Measurements from ENCODE around the gene MME.

Gene MME

GRCh38 chr3:155194973-155195957 lies 115.1 kb downstream of the MME start:
- Histone ChIP-seq H3K36me3 (replicated peaks) (no peaks in the 10 kb centered on the region), H3K27ac (no peak overlapping the region), H3K4me3 (ENCODE audit: low read depth, low read length) (no peak overlapping the region), H3K27me3 (replicated peaks) (no peaks in the 10 kb centered on the region)
- in situ Hi-C loops (cut with HindIII; ENCODE audit: low pct_ligation_motif_present, low sequenced_read_pairs), result no loop called here
- no peak for TF ChIP-seq CTCF (IDR thresholded peaks at IDR 0.05; ENCODE audit: low read depth, low read length, missing control alignments)
- DNase-seq, result no peak

GRCh38 chr3:155196131-155197021 lies 116.3 kb downstream of the MME start:
- Histone ChIP-seq H3K4me3 (ENCODE audit: low read depth, low read length) (no peak overlapping the region), H3K27ac (no peak overlapping the region), H3K36me3 (replicated peaks) (no peaks in the 10 kb centered on the region), H3K27me3 (replicated peaks) (no peaks in the 10 kb centered on the region)
- in situ Hi-C loops (cut with HindIII; ENCODE audit: low pct_ligation_motif_present, low sequenced_read_pairs), result no loop called here
- TF ChIP-seq CTCF (IDR thresholded peaks at IDR 0.05; ENCODE audit: low read depth, low read length, missing control alignments), result no peak
- DNase-seq, result no peak

- no peak overlapping the region for H3K27ac ChIP-seq
- in situ Hi-C loops (cut with HindIII; ENCODE audit: low pct_ligation_motif_present, low sequenced_read_pairs), result no loop called here
- H3K27me3 ChIP-seq (replicated peaks), result no peaks in the 10 kb centered on the region
- DNase-seq, result no peak
- no peak for TF ChIP-seq CTCF (IDR thresholded peaks at IDR 0.05; ENCODE audit: low read depth, low read length, missing control alignments)
- no peak overlapping the region for H3K4me3 ChIP-seq (ENCODE audit: low read depth, low read length)
- no peaks in the 10 kb centered on the region for H3K36me3 ChIP-seq (replicated peaks)
Measured at GRCh38 chr3:155197786-155198185, 117.7 kb downstream of the MME start.

- TF ChIP-seq CTCF (IDR thresholded peaks at IDR 0.05; ENCODE audit: low read depth, low read length, missing control alignments), result no peak
- DNase-seq, result no peak
- Histone ChIP-seq H3K36me3 (replicated peaks) (no peaks in the 10 kb centered on the region), H3K4me3 (ENCODE audit: low read depth, low read length) (no peak overlapping the region), H3K27me3 (replicated peaks) (no peaks in the 10 kb centered on the region), H3K27ac (no peak overlapping the region)
- in situ Hi-C loops (cut with HindIII; ENCODE audit: low pct_ligation_motif_present, low sequenced_read_pairs), result no loop called here
Measured at GRCh38 chr3:155202626-155203025, 122.5 kb downstream of the MME start.

- H3K27me3 ChIP-seq (replicated peaks), result no peaks in the 10 kb centered on the region
- H3K27ac ChIP-seq, result no peak overlapping the region
- H3K4me3 ChIP-seq (ENCODE audit: low read depth, low read length), result no peak overlapping the region
- H3K36me3 ChIP-seq (replicated peaks), result no peaks in the 10 kb centered on the region
- no peak for DNase-seq
- no peak for TF ChIP-seq CTCF (IDR thresholded peaks at IDR 0.05; ENCODE audit: low read depth, low read length, missing control alignments)
- in situ Hi-C loops (cut with HindIII; ENCODE audit: low pct_ligation_motif_present, low sequenced_read_pairs), result no loop called here
Measured at GRCh38 chr3:155204851-155205250, 124.7 kb downstream of the MME start.
